ENCODE data around the gene BAG5. TPM values are rescaled to one million over a fixed set of nuclear protein-coding genes. Genes with fewer than 3 reads are reported as not detected.

BAG5 gene
- total and polyA plus RNA-seq, 2 donors (not counting 1 experiment from before 2014, with no cell fraction given): 7.4 to 31.6 TPM

Small RNA genes within 50 kb of the gene (small RNA-seq; reads per million reads assigned to genes)
- gene RNU4-68P (ENCODE audit: insufficient read length, low read depth, low replicate concordance) (not detected), gene RNU7-160P (ENCODE audit: insufficient read length, low read depth, low replicate concordance) (not detected)

Other genes starting within 250 kb of the BAG5 start
- gene EIF5, start 228.4 kb downstream of the BAG5 start, total RNA-seq: 314 TPM in 2 replicates
- 206 and 269 TPM in 2 replicates for gene EIF5, start 228.4 kb downstream of the BAG5 start, polyA plus RNA-seq
- gene MARK3, start 177.2 kb downstream of the BAG5 start, total RNA-seq: 139 and 142 TPM in 2 replicates
- gene MARK3, start 177.2 kb downstream of the BAG5 start, polyA plus RNA-seq: 73.0 and 107 TPM in 2 replicates
- gene CKB, start 39.8 kb downstream of the BAG5 start, total RNA-seq: 3.1 and 5.8 TPM in 2 replicates
- gene CKB, start 39.8 kb downstream of the BAG5 start, polyA plus RNA-seq: 4.7 and 11.7 TPM in 2 replicates
- gene TRMT61A, start 33.5 kb downstream of the BAG5 start, total RNA-seq: 9.5 and 12.3 TPM in 2 replicates
- gene TRMT61A, start 33.5 kb downstream of the BAG5 start, polyA plus RNA-seq: 12.6 and 18.4 TPM in 2 replicates
- 24.9 and 31.3 TPM in 2 replicates for gene COA8, start 303 bp upstream of the BAG5 start, total RNA-seq
- gene COA8, start 303 bp upstream of the BAG5 start, polyA plus RNA-seq: 6.3 and 7.5 TPM in 2 replicates
- gene KLC1, start 66.6 kb upstream of the BAG5 start, total RNA-seq: 243 and 249 TPM in 2 replicates
- 102 and 123 TPM in 2 replicates for gene KLC1, start 66.6 kb upstream of the BAG5 start, polyA plus RNA-seq
- 18.0 and 18.6 TPM in 2 replicates for gene XRCC3, start 152.8 kb upstream of the BAG5 start, total RNA-seq
- gene XRCC3, start 152.8 kb upstream of the BAG5 start, polyA plus RNA-seq: 10.2 and 19.7 TPM in 2 replicates
- 18.6 and 24.3 TPM in 2 replicates for gene ZFYVE21, start 153.2 kb upstream of the BAG5 start, total RNA-seq
- gene ZFYVE21, start 153.2 kb upstream of the BAG5 start, polyA plus RNA-seq: 14.9 and 17.0 TPM in 2 replicates

Data from B cell (primary cell).